ENCODE data around the gene DOP1B. TPM values are rescaled to one million over a fixed set of nuclear protein-coding genes. Genes with fewer than 3 reads are reported as not detected.

DOP1B gene
- total RNA-seq, 6 donors from 2014 or later: 13.7 to 78.6 (median 23.0) TPM

DNA sequence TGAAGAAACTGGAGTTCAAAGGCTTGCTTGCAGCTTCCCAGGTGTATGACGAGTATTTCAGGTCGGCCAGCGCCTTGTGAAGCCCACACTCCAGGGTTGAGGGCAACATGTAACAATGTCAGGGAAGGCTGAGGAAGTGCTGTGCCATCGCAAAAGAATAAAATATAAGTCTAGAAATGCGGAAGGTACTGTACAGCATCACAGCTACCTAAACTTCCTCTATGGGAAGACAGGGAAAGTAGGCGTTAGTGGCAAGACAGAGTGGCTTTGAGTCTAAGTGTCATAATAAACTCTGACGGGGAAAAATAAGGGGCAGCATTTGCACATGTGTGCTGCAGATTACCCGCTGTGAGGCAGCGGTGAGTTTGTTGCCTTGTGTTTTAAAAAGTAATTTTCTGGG, 28.9 kb downstream of the DOP1B start:
- Histone ChIP-seq H3K4me1 (peaks cover 11 to 21% (median 14%) of the 10 kb centered on the region in 4 donors), H3K4me3 (no peak overlapping the region), H3K36me3 (no peaks in the 10 kb centered on the region), H3K9me3 (no peaks in the 10 kb centered on the region), H3K27me3 (no peaks in the 10 kb centered on the region), H3K27ac (no peak overlapping the region)
- TF ChIP-seq POLR2AphosphoS5 (IDR thresholded peaks at IDR 0.05): no peak
- TF ChIP-seq POLR2A (IDR thresholded peaks at IDR 0.05): no peak
- TF ChIP-seq, protein P1, sequence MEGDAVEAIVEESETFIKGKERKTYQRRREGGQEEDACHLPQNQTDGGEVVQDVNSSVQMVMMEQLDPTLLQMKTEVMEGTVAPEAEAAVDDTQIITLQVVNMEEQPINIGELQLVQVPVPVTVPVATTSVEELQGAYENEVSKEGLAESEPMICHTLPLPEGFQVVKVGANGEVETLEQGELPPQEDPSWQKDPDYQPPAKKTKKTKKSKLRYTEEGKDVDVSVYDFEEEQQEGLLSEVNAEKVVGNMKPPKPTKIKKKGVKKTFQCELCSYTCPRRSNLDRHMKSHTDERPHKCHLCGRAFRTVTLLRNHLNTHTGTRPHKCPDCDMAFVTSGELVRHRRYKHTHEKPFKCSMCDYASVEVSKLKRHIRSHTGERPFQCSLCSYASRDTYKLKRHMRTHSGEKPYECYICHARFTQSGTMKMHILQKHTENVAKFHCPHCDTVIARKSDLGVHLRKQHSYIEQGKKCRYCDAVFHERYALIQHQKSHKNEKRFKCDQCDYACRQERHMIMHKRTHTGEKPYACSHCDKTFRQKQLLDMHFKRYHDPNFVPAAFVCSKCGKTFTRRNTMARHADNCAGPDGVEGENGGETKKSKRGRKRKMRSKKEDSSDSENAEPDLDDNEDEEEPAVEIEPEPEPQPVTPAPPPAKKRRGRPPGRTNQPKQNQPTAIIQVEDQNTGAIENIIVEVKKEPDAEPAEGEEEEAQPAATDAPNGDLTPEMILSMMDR (IDR thresholded peaks at IDR 0.05): no peak
- no peak for TF ChIP-seq EP300 (IDR thresholded peaks at IDR 0.05)
- ATAC-seq (ENCODE audit: low FRiP score in 2 of 2) (no peak), DNase-seq (no peak)
- 78 to 95% methylated on average over 9 of the region's 9 CpGs for WGBS, 2 donors

DNA sequence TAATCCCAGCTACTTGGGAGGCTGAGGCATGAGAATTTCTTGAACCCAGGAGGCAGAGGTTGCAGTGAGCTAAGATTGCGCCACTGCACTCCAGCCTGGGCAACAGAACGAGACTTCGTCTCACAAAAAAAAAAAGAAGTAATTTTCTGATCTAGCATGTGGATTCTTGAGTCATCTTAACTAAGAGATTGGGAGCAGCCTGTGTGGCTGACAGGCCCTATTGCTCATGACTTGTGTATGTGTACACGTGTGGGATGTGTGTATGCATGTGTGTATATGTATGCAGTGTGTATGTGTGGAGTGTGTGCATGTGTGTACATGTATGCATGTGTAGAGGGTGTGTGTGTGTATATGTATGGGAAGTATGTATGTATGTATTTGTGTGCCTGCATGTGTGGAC, 29.5 kb downstream of the DOP1B start:
- 68 to 88% methylated on average over 4 of the region's 4 CpGs for WGBS, 2 donors
- Histone ChIP-seq H3K4me1 (peaks cover 11 to 18% (median 14%) of the 10 kb centered on the region in 4 donors), H3K4me3 (no peak overlapping the region), H3K27ac (no peak overlapping the region), H3K36me3 (no peaks in the 10 kb centered on the region), H3K9me3 (no peaks in the 10 kb centered on the region), H3K27me3 (no peaks in the 10 kb centered on the region)
- DNase-seq (no peak), ATAC-seq (ENCODE audit: low FRiP score in 2 of 2) (no peak)
- TF ChIP-seq, protein P1 (IDR thresholded peaks at IDR 0.05): no peak
- no peak for TF ChIP-seq EP300 (IDR thresholded peaks at IDR 0.05)
- TF ChIP-seq POLR2AphosphoS5 (IDR thresholded peaks at IDR 0.05): no peak
- no peak for TF ChIP-seq POLR2A (IDR thresholded peaks at IDR 0.05)

DNA sequence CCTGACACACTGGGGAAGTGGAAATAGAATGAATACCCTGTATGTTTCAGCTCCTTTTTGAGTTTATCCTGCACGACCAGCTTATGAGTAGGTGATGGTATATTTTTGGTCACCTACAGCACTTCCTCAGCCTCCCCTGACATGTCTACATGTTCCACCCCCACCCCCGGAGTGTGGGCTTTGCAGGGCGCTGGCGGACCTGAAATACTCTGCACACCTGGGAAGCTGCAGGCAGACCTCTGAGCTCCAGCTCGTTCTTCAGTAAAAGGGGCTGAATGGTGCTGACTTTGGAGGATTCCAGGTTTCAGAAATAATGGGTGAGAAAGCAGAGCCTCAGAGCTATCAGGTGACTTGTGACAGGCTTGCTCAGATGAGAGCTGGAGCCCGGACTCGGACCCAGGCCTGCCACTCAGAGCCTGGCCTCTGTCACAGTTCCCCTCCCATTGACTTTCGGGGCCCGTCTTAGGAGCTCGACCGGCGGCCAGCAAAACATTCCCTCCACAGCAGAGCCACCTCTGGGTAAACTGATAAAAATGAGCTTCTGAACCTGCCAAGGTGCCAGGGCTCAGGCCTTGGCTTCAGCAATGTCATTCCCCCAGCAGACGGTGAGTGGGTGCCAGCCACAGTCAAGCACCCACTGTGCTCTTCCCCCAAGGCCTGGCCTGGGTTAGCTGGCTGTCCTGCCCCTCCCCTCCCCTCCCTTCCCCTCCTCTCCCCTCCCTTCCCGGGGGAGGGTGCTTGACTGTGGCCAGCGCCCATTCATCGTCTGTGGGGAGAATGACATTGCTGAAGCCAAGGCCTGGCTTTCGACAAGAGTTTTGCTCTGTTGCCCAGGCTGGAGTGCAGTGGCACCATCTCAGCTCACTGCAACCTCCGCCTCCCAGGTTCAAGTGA, 30.1 kb downstream of the DOP1B start:
- no peaks in the 10 kb centered on the region for H3K9me3 ChIP-seq
- peaks cover 11 to 16% (median 14%) of the 10 kb centered on the region in 4 donors for H3K4me1 ChIP-seq
- 83 to 85% methylated on average over 18 of the region's 18 CpGs for WGBS, 2 donors
- no peak overlapping the region for H3K27ac ChIP-seq
- H3K27me3 ChIP-seq: no peaks in the 10 kb centered on the region
- H3K36me3 ChIP-seq: no peaks in the 10 kb centered on the region
- DNase-seq (no peak), ATAC-seq (ENCODE audit: low FRiP score in 2 of 2) (no peak)
- TF ChIP-seq, protein P1 (IDR thresholded peaks at IDR 0.05): no peak
- TF ChIP-seq POLR2AphosphoS5 (IDR thresholded peaks at IDR 0.05) (no peak), POLR2A (IDR thresholded peaks at IDR 0.05) (no peak), EP300 (IDR thresholded peaks at IDR 0.05) (no peak)
- H3K4me3 ChIP-seq: no peak overlapping the region

- Histone ChIP-seq H3K27ac (peak overlapping the region in 1 of 4 donors; percentile 13), H3K36me3 (no peaks in the 10 kb centered on the region), H3K27me3 (no peaks in the 10 kb centered on the region), H3K4me1 (peaks cover 11 to 16% (median 14%) of the 10 kb centered on the region in 4 donors), H3K4me3 (no peak overlapping the region), H3K9me3 (no peaks in the 10 kb centered on the region)
- ATAC-seq (ENCODE audit: low FRiP score in 2 of 2) (peak; percentile 39 to 75), DNase-seq (peak in 1 of 2 donors; percentile 78)
- TF ChIP-seq POLR2AphosphoS5 (IDR thresholded peaks at IDR 0.05) (peak in 1 of 2 donors; percentile 10), POLR2A (IDR thresholded peaks at IDR 0.05) (no peak), EP300 (IDR thresholded peaks at IDR 0.05) (no peak)
- TF ChIP-seq, protein P1 (IDR thresholded peaks at IDR 0.05): no peak
- 52 to 56% methylated on average over 6 to 8 of the region's 8 CpGs for WGBS, 2 donors
Measured at GRCh38 chr21:36188081-36188681, 31.6 kb downstream of the DOP1B start.
